AG04450 (cell line): ENCODE measurements around the gene PRSS57. TPM values are rescaled to one million over a fixed set of nuclear protein-coding genes. Genes with fewer than 3 reads are reported as not detected.

Experiments
- CTCF ChIA-PET: fragments of 300-600, 350-600 bp; formaldehyde crosslinking; extraction: SDS; loops from one replicate; lab custom pipeline; 2022; ENCODE audit warnings: antibody characterized with exemption, inconsistent platforms; lab: Charles Lee
- POLR2A ChIA-PET: fragments of 350-600 bp; formaldehyde crosslinking; extraction: SDS; loops from one replicate; lab custom pipeline; 2021; ENCODE audit warnings: antibody characterized with exemption, inconsistent platforms; lab: Yijun Ruan, JAX
- DNase-seq: peaks from one replicate; pipeline ENCODE4 v3.0.0-alpha.2; 2011; ENCODE audit warnings: low read depth, low spot score
- H3K27ac ChIP-seq: one replicate; pipeline ENCODE4 v1.5.1; 2012; ENCODE audit warnings: low read depth, low read length, control low read depth
- H3K27me3 ChIP-seq: one replicate; pipeline ENCODE4 v1.6.0; 2012; ENCODE audit warnings: low read length; ENCODE audit not compliant: control insufficient read depth, insufficient read depth
- H3K4me3 ChIP-seq: 2 replicates; pipeline ENCODE4 v1.5.1; 2011; ENCODE audit warnings: mild to moderate bottlenecking, low read depth, low read length, control low read depth
- H3K9me3 ChIP-seq: 2 replicates; pipeline ENCODE4 v1.5.1; 2012; ENCODE audit warnings: low read length; ENCODE audit not compliant: control insufficient read depth, insufficient read depth
- CTCF ChIP-seq: IDR thresholded peaks from 2 replicates; pipeline ENCODE4 v1.5.1; 2011; ENCODE audit warnings: low read depth, low read length, control low read depth, inconsistent platforms
- polyA plus RNA-seq: library from polyadenylated mRNA; depleted of rRNA; stranded (reverse); fragments of >200 nt; gene quantifications from 2 replicates; pipeline ENCODE4 v1.2.3, GENCODE V29; 2011

The PRSS57 gene
- polyA plus RNA-seq, 1 experiment, result not detected

- POLR2A ChIA-PET, result no interaction called here
- Histone ChIP-seq H3K27me3 (no peaks in the 10 kb centered on the region), H3K4me3 (no peak overlapping the region), H3K27ac (no peak overlapping the region), H3K9me3 (no peaks in the 10 kb centered on the region; the same call in 1 of the 2 replicates)
- DNase-seq, result no peak
- CTCF ChIA-PET, result no interaction called here
- TF ChIP-seq CTCF, result no peak
These were observed 37.6 kb downstream of the PRSS57 start for GRCh38 chr19:657611-658010.

GRCh38 chr19:656751-657559, 38.3 kb downstream of the PRSS57 start:
- CTCF ChIA-PET, result no interaction called here
- no peaks in the 10 kb centered on the region for H3K27me3 ChIP-seq
- no peak for TF ChIP-seq CTCF
- no peaks in the 10 kb centered on the region; the same call in 1 of the 2 replicates for H3K9me3 ChIP-seq
- DNase-seq, result no peak
- POLR2A ChIA-PET, result interaction anchor here (0.6 kb wide), 1 partner anchor 446 kb away, joined by 6 read pairs; no protein-coding TSS in a partner anchor
- H3K27ac ChIP-seq, result no peak overlapping the region
- no peak overlapping the region for H3K4me3 ChIP-seq

GRCh38 chr19:655691-656090, 39.6 kb downstream of the PRSS57 start:
- Histone ChIP-seq H3K27me3 (no peaks in the 10 kb centered on the region), H3K9me3 (no peaks in the 10 kb centered on the region; the same call in 1 of the 2 replicates), H3K4me3 (no peak overlapping the region), H3K27ac (no peak overlapping the region)
- no peak for TF ChIP-seq CTCF
- no peak for DNase-seq
- POLR2A ChIA-PET, result no interaction called here
- CTCF ChIA-PET, result no interaction called here

GRCh38 chr19:653425-653824, 41.8 kb downstream of the PRSS57 start:
- no peaks in the 10 kb centered on the region for H3K27me3 ChIP-seq
- no peak for DNase-seq
- ChIA-PET CTCF (interaction anchor here (0.7 kb wide), 1 partner anchor 41 kb away, joined by 3 read pairs; no protein-coding TSS in a partner anchor), POLR2A (interaction anchor here (0.6 kb wide), 1 partner anchor 18 kb away, joined by 5 read pairs; no protein-coding TSS in a partner anchor)
- no peak overlapping the region for H3K4me3 ChIP-seq
- no peak for TF ChIP-seq CTCF
- H3K27ac ChIP-seq, result no peak overlapping the region
- no peaks in the 10 kb centered on the region; the same call in 1 of the 2 replicates for H3K9me3 ChIP-seq
